Panc1 (cell line): ENCODE results near the gene MCM5.

Experiments used
- POLR2AphosphoS5 ChIP-seq: IDR thresholded peaks from 2 replicates; pipeline ENCODE4 v1.6.1; 2012; ENCODE audit warnings: mild to moderate bottlenecking, low read depth, low read length, moderate library complexity
- TF ChIP-seq, protein P1 (sequence below): fragments of 450-650 bp; IDR thresholded peaks from 2 replicates; pipeline ENCODE4 v1.5.1; 2017; ENCODE audit warnings: mild to moderate bottlenecking

GRCh38 chr22:35419756-35420155 lies 19.8 kb downstream of the MCM5 start:
- TF ChIP-seq, protein P1, sequence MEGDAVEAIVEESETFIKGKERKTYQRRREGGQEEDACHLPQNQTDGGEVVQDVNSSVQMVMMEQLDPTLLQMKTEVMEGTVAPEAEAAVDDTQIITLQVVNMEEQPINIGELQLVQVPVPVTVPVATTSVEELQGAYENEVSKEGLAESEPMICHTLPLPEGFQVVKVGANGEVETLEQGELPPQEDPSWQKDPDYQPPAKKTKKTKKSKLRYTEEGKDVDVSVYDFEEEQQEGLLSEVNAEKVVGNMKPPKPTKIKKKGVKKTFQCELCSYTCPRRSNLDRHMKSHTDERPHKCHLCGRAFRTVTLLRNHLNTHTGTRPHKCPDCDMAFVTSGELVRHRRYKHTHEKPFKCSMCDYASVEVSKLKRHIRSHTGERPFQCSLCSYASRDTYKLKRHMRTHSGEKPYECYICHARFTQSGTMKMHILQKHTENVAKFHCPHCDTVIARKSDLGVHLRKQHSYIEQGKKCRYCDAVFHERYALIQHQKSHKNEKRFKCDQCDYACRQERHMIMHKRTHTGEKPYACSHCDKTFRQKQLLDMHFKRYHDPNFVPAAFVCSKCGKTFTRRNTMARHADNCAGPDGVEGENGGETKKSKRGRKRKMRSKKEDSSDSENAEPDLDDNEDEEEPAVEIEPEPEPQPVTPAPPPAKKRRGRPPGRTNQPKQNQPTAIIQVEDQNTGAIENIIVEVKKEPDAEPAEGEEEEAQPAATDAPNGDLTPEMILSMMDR, result no peak
- no peak for TF ChIP-seq POLR2AphosphoS5
